Right atrium auricular region (tissue), 2 donors: ENCODE data around the gene ORC4. TPM values are rescaled to one million over a fixed set of nuclear protein-coding genes. Genes with fewer than 3 reads are reported as not detected.
"Not testable (repeated sequence)": the region's sequence is repeated elsewhere in the genome, so short reads cannot be mapped to it uniquely, and the experiment has no call there.

ENCODE experiments used
- DNase-seq: peaks from one replicate; pipeline ENCODE4 v3.0.0-alpha.2; 2019; ENCODE audit warnings: low spot score
- H3K27ac ChIP-seq, 2 donors: fragments of 200-600 bp; sonication (generic); 1 replicate in 1 of 2; 2 replicates in 1 of 2; pipeline ENCODE4 v1.5.1; 2016 to 2019
- H3K27me3 ChIP-seq, 2 donors: fragments of 200-600 bp; sonication (generic); one replicate each; pipeline versions ENCODE4 v1.5.1 to v1.6.0; 2017 to 2019
- H3K36me3 ChIP-seq: fragments of 200-600 bp; sonication (generic); one replicate; pipeline ENCODE4 v1.5.1; 2016
- H3K4me1 ChIP-seq, 2 donors: fragments of 200-600 bp; sonication (generic); one replicate each; pipeline versions ENCODE4 v1.5.1 to v1.6.0; 2017 to 2019
- H3K4me3 ChIP-seq, 2 donors: fragments of 200-600 bp; sonication (generic); 1 replicate in 1 of 2; 2 replicates in 1 of 2; pipeline ENCODE4 v1.5.1; 2017 to 2019; ENCODE audit warnings: mild to moderate bottlenecking in 1 of 2, moderate library complexity in 1 of 2
- H3K9me3 ChIP-seq, 2 donors: fragments of 200-600 bp; sonication (generic); one replicate each; pipeline ENCODE4 v1.5.1; 2019
- total RNA-seq, 2 donors: library from RNA; depleted of rRNA; stranded (reverse); fragments of >200 nt; gene quantifications; one replicate each; pipeline ENCODE4 v1.1.0, GENCODE V29; 2016
- TF ChIP-seq, protein P1 (sequence below), 2 donors: fragments of 200-600 bp; sonication (generic); IDR thresholded peaks; one replicate each; pipeline ENCODE4 v1.5.1; 2019; ENCODE audit warnings: antibody characterized with exemption in 2 of 2

ORC4 gene
- total RNA-seq, 2 donors from 2014 or later: 32.7 to 64.3 TPM

DNA sequence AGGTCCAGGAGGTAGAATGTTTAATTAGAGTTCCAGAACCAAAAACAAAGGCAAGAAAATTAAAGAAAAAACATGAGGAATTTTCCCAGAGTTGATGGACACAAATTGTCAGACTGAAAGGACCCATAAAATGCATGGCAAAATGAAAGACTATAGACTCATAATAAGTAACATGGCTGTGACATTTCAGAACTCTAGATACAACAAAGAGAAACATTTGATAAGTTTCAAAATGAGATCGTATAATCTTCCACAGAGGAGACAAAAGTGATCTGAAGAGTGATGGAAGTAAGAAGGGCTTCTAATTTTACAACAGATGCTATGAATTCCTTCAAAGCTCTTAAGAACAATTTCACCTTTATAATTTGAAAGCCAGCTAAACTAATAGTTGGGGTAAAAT, 20.4 kb downstream of the ORC4 start:
- TF ChIP-seq, protein P1, sequence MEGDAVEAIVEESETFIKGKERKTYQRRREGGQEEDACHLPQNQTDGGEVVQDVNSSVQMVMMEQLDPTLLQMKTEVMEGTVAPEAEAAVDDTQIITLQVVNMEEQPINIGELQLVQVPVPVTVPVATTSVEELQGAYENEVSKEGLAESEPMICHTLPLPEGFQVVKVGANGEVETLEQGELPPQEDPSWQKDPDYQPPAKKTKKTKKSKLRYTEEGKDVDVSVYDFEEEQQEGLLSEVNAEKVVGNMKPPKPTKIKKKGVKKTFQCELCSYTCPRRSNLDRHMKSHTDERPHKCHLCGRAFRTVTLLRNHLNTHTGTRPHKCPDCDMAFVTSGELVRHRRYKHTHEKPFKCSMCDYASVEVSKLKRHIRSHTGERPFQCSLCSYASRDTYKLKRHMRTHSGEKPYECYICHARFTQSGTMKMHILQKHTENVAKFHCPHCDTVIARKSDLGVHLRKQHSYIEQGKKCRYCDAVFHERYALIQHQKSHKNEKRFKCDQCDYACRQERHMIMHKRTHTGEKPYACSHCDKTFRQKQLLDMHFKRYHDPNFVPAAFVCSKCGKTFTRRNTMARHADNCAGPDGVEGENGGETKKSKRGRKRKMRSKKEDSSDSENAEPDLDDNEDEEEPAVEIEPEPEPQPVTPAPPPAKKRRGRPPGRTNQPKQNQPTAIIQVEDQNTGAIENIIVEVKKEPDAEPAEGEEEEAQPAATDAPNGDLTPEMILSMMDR (IDR thresholded peaks at IDR 0.05): no peak
- H3K4me1 ChIP-seq: peaks cover 0 to 4% of the 10 kb centered on the region in 2 donors
- no peak for DNase-seq
- H3K27ac ChIP-seq: no peak overlapping the region
- H3K4me3 ChIP-seq: no peak overlapping the region
- H3K36me3 ChIP-seq: no peaks in the 10 kb centered on the region
- H3K9me3 ChIP-seq: peaks cover 0 to 4% of the 10 kb centered on the region in 2 donors
- no peaks in the 10 kb centered on the region for H3K27me3 ChIP-seq

DNA sequence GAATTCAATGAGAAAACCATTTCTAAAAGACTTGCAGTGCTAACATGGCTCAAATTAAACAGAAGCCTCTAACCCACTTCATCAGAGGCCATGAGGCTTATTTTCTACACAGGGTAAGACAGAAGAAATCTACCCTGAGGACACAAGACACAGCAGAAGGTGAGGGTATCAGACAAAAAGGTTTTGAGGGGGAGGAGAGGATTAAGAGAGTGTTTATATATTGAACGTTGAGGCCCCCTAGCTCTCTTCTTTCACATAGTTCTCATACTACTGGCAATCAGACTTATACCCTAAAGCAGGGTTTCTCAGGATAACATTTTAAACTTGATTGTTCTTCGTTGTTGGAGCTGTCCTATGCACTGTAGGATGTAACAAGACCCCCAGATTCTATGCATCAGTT, 21.4 kb downstream of the ORC4 start:
- peaks cover 0 to 4% of the 10 kb centered on the region in 2 donors for H3K4me1 ChIP-seq
- TF ChIP-seq, protein P1 (IDR thresholded peaks at IDR 0.05): no peak
- no peak overlapping the region for H3K27ac ChIP-seq
- no peak for DNase-seq
- H3K4me3 ChIP-seq: no peak overlapping the region
- H3K36me3 ChIP-seq: no peaks in the 10 kb centered on the region
- no peaks in the 10 kb centered on the region for H3K27me3 ChIP-seq
- H3K9me3 ChIP-seq: peaks cover 0 to 4% of the 10 kb centered on the region in 2 donors

DNA sequence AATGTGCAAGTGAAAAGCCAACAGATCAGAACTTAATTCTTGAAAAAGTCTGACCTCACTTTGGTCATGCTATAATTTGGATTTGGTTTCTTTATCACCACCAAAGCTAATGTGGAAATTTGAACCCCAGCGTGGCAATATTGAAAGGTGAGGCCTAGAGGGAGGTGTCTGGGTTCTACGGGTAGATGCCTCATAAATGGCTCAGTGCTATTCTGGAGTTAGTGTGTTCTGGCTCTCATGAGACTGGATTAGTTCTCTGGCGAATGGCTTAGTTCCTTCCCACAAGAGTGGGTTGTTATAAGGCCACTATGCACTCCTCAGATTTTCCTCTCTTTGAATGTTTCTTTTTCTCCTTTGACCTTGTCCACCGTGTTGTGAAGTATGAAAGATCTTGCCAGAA, 22.3 kb downstream of the ORC4 start:
- Histone ChIP-seq H3K27ac (no peak overlapping the region), H3K4me3 (no peak overlapping the region), H3K36me3 (no peaks in the 10 kb centered on the region), H3K4me1 (peaks cover 0 to 4% of the 10 kb centered on the region in 2 donors), H3K27me3 (no peaks in the 10 kb centered on the region), H3K9me3 (peaks cover 0 to 4% of the 10 kb centered on the region in 2 donors)
- TF ChIP-seq, protein P1 (IDR thresholded peaks at IDR 0.05): no peak
- no peak for DNase-seq

DNA sequence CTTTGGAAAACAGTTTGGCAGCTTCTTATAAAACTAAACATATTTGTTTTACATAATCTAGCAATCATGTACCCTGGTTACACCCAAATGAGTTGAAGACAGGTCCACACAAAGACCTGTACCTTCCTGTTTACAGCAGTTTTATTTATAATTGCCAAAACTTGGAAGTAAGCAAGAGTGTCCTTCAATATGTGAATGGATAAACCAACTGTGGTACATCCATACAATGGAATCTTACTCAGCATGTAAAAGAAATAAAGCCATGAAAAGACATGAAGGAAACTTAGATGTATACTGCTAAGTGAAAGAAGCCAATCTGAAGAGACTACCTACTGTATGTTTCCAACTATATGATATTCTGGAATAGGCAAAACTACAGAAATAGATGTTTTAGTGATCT, 23.7 kb downstream of the ORC4 start:
- H3K27ac ChIP-seq: no peak overlapping the region
- no peak overlapping the region for H3K4me3 ChIP-seq
- H3K27me3 ChIP-seq: no peaks in the 10 kb centered on the region
- no peaks in the 10 kb centered on the region for H3K36me3 ChIP-seq
- peaks cover 0 to 4% of the 10 kb centered on the region in 2 donors for H3K4me1 ChIP-seq
- TF ChIP-seq, protein P1 (IDR thresholded peaks at IDR 0.05): no peak
- no peaks in the 10 kb centered on the region for H3K9me3 ChIP-seq
- DNase-seq: no peak

DNA sequence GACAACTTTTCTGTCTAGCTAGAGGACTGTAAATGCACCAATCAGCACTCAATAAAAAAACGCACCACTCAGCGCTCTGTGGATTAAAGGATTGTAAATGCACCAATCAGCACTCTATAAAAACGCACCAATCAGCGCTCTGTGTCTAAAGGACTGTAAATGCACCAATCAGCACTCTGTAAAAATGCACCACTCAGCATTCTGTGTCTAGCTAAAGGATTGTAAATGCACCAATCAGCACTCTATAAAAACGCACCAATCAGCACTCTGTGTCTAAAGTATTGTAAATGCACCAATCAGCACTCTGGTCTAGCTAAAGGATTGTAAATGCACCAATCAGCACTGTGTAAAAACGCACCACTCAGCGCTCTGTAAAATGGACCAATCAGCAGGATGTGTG, 25.6 kb downstream of the ORC4 start:
- not testable (repeated sequence) for H3K4me3 ChIP-seq, H3K27me3 ChIP-seq, H3K4me1 ChIP-seq, H3K36me3 ChIP-seq, H3K27ac ChIP-seq, H3K9me3 ChIP-seq, DNase-seq

DNA sequence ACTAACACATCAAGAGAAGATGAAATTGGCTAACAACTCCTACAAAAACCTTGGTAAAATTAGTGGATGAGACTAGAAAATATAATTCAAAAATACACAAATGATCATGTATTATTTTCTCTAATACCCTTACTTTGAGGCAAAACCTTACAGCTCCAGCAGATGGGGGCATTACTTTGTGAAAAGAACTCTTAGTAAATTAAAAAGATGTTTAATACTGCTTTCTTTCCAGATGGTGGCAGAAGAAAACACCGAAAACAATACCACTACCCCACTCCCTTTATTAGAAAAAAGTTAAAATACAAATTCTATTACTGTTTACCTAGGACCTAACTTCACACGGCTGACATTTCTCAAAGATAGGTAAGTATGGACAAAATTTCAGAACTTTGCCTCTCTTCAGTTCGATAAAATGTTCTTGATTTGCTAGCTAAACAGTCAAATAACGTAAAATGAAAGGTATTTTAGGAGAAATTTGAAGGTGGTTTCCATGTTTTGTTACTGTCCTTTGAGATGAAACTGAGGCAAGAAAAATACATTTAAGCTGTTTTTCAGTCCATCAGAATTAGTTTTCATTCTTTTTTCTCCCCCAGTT, 30.6 kb downstream of the ORC4 start:
- no peaks in the 10 kb centered on the region for H3K9me3 ChIP-seq
- DNase-seq: no peak
- TF ChIP-seq, protein P1 (IDR thresholded peaks at IDR 0.05): peak in 1 of 2 donors; percentile 70
- H3K27ac ChIP-seq: no peak overlapping the region
- no peaks in the 10 kb centered on the region for H3K27me3 ChIP-seq
- H3K36me3 ChIP-seq: no peaks in the 10 kb centered on the region
- H3K4me3 ChIP-seq: no peak overlapping the region
- no peaks in the 10 kb centered on the region for H3K4me1 ChIP-seq
